OCI-LY3 (cell line): ENCODE measurements around the gene SLC26A11.

ENCODE experiments used
- H2AFZ ChIP-seq: fragments of 200-600, 300-600 bp; shearing (Covaris generic); 2 replicates; pipeline ENCODE4 v1.6.0; 2014; ENCODE audit warnings: antibody characterized with exemption, low read depth, low read length
- H3K27ac ChIP-seq: fragments of 200-600, 300-600 bp; sonication (generic); 2 replicates; pipeline ENCODE4 v1.5.1; 2014; ENCODE audit warnings: mild to moderate bottlenecking, low read length, moderate library complexity, mixed read lengths
- H3K27me3 ChIP-seq: fragments of 200-600, 300-600 bp; sonication (generic); 2 replicates; pipeline ENCODE4 v1.6.1; 2014; ENCODE audit warnings: low read depth, low read length, mixed read lengths
- H3K36me3 ChIP-seq: fragments of 200-600, 300-600 bp; sonication (generic); replicated peaks from 2 replicates; pipeline ENCODE3; 2014; ENCODE audit warnings: low read depth, low read length, mixed read lengths
- H3K4me1 ChIP-seq: fragments of 300-600, 200-600 bp; sonication (generic); 2 replicates; pipeline ENCODE4 v1.6.1; 2014; ENCODE audit warnings: low read length, mixed read lengths
- H3K4me2 ChIP-seq: fragments of 200-600, 300-600 bp; sonication (generic); 2 replicates; pipeline ENCODE4 v1.6.1; 2014; ENCODE audit warnings: low read length, mixed read lengths
- H3K4me3 ChIP-seq: fragments of 300-600, 200-600 bp; sonication (generic); 2 replicates; pipeline ENCODE4 v1.5.1; 2014; ENCODE audit warnings: antibody characterized with exemption, mild to moderate bottlenecking, low read length, moderate library complexity
- H3K79me2 ChIP-seq: fragments of 300-600, 200-600 bp; shearing (Covaris generic); 2 replicates; pipeline ENCODE4 v1.6.1; 2014; ENCODE audit warnings: mild to moderate bottlenecking, low read length, mixed read lengths
- H3K9ac ChIP-seq: fragments of 300-600, 200-600 bp; shearing (Covaris generic); 2 replicates; pipeline ENCODE4 v1.6.0; 2014; ENCODE audit warnings: mild to moderate bottlenecking, low read length, moderate library complexity
- H3K9me3 ChIP-seq: fragments of 200-600, 300-600 bp; shearing (Covaris generic); 2 replicates; pipeline ENCODE4 v1.6.1; 2014; ENCODE audit warnings: low read length, mixed read lengths; ENCODE audit not compliant: insufficient read depth
- H4K20me1 ChIP-seq: fragments of 200-600, 300-600 bp; sonication (generic); 2 replicates; pipeline ENCODE4 v1.6.1; 2016; ENCODE audit warnings: low read length, mixed read lengths; ENCODE audit not compliant: insufficient read depth
- EZH2phosphoT487 ChIP-seq: fragments of 200-600 bp; shearing (Covaris generic); IDR thresholded peaks from 2 replicates; pipeline ENCODE4 v1.6.1; 2018; ENCODE audit warnings: antibody characterized with exemption, mixed run types, low read depth
- TF ChIP-seq, protein P1 (sequence below): fragments of 200-600, 300-600 bp; sonication (generic); IDR thresholded peaks from 2 replicates; pipeline ENCODE4 v1.5.1; 2014; ENCODE audit warnings: antibody characterized with exemption, low read length, low read depth

SLC26A11 gene

DNA sequence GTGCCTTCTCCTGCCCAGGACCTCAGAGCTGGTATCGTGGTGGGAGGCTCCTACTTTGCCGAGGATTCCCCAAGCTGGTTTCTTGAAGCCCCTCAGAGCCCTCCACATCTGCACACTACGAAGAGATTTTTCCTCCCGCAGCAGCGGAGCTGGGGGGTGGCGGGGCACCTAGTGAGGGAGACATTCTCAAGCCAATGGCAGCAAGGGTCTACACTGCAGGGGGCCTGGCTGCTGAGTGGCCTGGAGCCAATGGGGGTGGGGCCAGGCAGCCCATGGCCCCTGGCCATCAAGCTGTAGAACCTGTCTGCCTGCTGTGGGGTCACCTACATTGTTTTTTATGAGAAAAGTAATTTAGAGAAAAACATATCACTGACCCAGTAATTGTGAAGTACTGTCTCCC, 5.0 kb downstream of the SLC26A11 start:
- no peak overlapping the region for H2AFZ ChIP-seq
- H3K4me2 ChIP-seq: no peak overlapping the region
- H3K27ac ChIP-seq: no peak overlapping the region
- H3K4me3 ChIP-seq: no peak overlapping the region
- H3K36me3 ChIP-seq: no peaks in the 10 kb centered on the region
- H3K27me3 ChIP-seq: no peaks in the 10 kb centered on the region
- no peak overlapping the region for H3K9ac ChIP-seq
- H3K4me1 ChIP-seq: peaks cover 2% of the 10 kb centered on the region; the same call in 1 of the 2 replicates
- no peaks in the 10 kb centered on the region for H3K79me2 ChIP-seq
- no peaks in the 10 kb centered on the region for H4K20me1 ChIP-seq
- no peaks in the 10 kb centered on the region for H3K9me3 ChIP-seq
- no peak for TF ChIP-seq EZH2phosphoT487
- TF ChIP-seq, protein P1, sequence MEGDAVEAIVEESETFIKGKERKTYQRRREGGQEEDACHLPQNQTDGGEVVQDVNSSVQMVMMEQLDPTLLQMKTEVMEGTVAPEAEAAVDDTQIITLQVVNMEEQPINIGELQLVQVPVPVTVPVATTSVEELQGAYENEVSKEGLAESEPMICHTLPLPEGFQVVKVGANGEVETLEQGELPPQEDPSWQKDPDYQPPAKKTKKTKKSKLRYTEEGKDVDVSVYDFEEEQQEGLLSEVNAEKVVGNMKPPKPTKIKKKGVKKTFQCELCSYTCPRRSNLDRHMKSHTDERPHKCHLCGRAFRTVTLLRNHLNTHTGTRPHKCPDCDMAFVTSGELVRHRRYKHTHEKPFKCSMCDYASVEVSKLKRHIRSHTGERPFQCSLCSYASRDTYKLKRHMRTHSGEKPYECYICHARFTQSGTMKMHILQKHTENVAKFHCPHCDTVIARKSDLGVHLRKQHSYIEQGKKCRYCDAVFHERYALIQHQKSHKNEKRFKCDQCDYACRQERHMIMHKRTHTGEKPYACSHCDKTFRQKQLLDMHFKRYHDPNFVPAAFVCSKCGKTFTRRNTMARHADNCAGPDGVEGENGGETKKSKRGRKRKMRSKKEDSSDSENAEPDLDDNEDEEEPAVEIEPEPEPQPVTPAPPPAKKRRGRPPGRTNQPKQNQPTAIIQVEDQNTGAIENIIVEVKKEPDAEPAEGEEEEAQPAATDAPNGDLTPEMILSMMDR: no peak

DNA sequence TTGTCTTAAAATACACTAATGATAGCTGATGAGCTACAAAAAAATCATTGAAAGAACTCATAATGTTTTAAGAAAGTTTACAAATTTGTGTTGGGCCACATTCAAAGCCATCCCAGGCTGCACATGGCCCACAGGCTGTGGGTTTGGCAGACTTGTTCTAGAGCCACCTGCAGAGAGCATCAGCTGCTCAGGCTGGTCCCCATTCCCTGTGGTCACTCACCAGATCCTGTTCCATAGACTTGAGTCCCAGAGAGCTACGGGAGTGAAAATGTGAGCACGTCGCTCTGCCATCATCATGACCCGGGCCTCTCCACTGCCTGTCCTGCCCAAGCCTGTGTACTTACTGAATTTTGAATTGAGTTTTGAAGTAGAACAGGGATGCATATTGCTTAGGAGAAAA, 6.9 kb downstream of the SLC26A11 start:
- no peaks in the 10 kb centered on the region for H3K4me1 ChIP-seq
- no peaks in the 10 kb centered on the region for H4K20me1 ChIP-seq
- H2AFZ ChIP-seq: no peak overlapping the region
- H3K36me3 ChIP-seq: peaks cover 8% of the 10 kb centered on the region
- no peaks in the 10 kb centered on the region for H3K27me3 ChIP-seq
- no peak overlapping the region for H3K4me3 ChIP-seq
- no peaks in the 10 kb centered on the region for H3K79me2 ChIP-seq
- no peak overlapping the region for H3K9ac ChIP-seq
- H3K27ac ChIP-seq: no peak overlapping the region
- H3K4me2 ChIP-seq: no peak overlapping the region
- H3K9me3 ChIP-seq: peaks cover 4% of the 10 kb centered on the region; the same call in 1 of the 2 replicates
- no peak for TF ChIP-seq EZH2phosphoT487
- TF ChIP-seq, protein P1: no peak

DNA sequence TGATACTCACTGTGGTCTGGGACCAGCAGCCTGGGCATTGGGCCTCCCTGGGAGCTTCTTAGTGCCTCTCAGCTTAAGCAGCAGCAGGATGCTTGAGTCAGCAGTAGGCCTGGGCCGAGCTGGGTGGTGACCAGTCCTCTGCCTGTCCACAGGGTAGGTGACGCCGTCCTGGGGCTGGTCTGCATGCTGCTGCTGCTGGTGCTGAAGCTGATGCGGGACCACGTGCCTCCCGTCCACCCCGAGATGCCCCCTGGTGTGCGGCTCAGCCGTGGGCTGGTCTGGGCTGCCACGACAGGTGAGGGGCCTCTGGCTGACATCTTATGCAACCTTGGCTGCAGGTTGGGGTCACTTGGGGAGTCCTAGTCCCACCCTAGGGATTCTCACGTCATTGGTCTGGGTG, 7.4 kb downstream of the SLC26A11 start:
- no peaks in the 10 kb centered on the region for H3K79me2 ChIP-seq
- TF ChIP-seq, protein P1: no peak
- no peak for TF ChIP-seq EZH2phosphoT487
- peaks cover 10% of the 10 kb centered on the region for H3K36me3 ChIP-seq
- H3K4me1 ChIP-seq: no peaks in the 10 kb centered on the region
- H3K4me2 ChIP-seq: no peak overlapping the region
- no peak overlapping the region for H3K27ac ChIP-seq
- no peak overlapping the region for H3K4me3 ChIP-seq
- H3K27me3 ChIP-seq: no peaks in the 10 kb centered on the region
- no peak overlapping the region for H2AFZ ChIP-seq
- H3K9me3 ChIP-seq: peaks cover 9% of the 10 kb centered on the region; the same call in 1 of the 2 replicates
- no peak overlapping the region for H3K9ac ChIP-seq
- H4K20me1 ChIP-seq: no peaks in the 10 kb centered on the region

DNA sequence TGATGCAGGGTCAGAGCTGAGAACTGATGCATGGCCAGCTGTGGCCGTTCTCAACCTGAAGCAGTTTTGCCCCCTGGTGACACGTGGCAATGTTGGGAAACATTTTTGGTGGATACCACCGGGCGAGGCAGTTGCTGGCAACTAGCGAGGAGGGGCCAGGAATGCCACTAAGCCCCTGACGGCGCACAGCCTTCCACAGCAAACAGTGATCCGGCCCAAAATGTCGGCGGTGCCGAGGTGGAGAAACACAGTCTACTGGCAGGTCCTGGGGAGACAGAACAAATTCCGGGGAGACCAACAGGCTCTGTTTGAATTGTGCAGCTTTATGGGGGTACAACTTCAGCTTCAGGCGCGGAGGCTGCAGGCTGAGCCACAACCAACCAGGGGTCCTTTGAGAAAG, 8.2 kb downstream of the SLC26A11 start:
- TF ChIP-seq, protein P1: no peak
- TF ChIP-seq EZH2phosphoT487: no peak
- no peak overlapping the region for H3K9ac ChIP-seq
- H3K79me2 ChIP-seq: no peaks in the 10 kb centered on the region
- no peak overlapping the region for H3K4me3 ChIP-seq
- no peaks in the 10 kb centered on the region for H3K27me3 ChIP-seq
- no peak overlapping the region for H3K4me2 ChIP-seq
- H3K4me1 ChIP-seq: no peaks in the 10 kb centered on the region
- no peaks in the 10 kb centered on the region for H4K20me1 ChIP-seq
- peaks cover 13% of the 10 kb centered on the region; the same call in 1 of the 2 replicates for H3K9me3 ChIP-seq
- H2AFZ ChIP-seq: no peak overlapping the region
- peaks cover 14% of the 10 kb centered on the region for H3K36me3 ChIP-seq
- no peak overlapping the region for H3K27ac ChIP-seq
